Stromal cell of bone marrow (primary cell): ENCODE measurements around the gene RABEPK.
"Not testable (repeated sequence)": the region's sequence is repeated elsewhere in the genome, so short reads cannot be mapped to it uniquely, and the experiment has no call there.

Experiments used
- DNase-seq: peaks from one replicate; pipeline ENCODE4 v3.0.0-alpha.2; 2012; ENCODE audit warnings: low read depth

RABEPK gene

DNA sequence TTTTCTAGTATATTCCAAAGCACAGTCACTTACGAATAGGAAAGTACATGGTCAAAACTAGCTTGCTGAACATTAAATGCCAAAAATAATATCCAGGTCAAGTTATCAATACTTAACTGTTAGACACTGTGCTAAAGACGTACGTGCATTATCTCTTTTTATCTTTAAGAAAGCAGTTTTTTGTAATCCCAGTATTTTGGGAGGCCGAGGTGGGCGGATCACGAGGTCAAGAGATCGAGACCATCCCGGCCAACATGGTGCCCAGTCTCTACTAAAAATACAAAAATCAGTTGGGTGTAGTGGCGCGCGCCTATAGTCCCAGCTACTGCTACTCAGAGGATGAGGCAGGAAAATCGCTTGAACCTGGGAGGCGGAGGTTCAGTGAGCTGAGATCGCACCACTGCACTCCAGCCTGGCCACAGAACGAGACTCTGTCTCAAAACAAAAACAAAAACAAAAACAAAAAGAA is 43.5 kb downstream of the RABEPK start:
- DNase-seq: no peak

DNA sequence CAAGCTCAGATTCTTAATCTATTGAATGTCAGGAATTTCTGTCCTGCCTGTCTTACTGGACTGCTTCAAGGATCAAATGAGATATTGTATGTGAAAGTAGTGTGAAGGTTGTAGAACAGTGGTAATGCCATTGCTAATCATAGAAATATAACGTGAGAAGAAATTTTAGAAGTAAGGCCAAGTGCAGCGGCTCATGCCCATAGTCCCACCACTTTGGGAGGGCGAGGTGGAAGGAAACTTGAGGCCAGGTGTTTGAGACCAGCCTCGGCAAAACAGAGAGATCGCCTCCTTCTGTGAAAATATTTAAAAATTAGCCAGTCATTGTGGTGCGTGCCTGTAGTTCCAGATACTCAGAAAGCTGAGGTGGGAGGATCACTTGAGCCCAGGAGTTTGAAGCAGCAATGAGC is 45.9 kb downstream of the RABEPK start:
- DNase-seq: no peak

DNA sequence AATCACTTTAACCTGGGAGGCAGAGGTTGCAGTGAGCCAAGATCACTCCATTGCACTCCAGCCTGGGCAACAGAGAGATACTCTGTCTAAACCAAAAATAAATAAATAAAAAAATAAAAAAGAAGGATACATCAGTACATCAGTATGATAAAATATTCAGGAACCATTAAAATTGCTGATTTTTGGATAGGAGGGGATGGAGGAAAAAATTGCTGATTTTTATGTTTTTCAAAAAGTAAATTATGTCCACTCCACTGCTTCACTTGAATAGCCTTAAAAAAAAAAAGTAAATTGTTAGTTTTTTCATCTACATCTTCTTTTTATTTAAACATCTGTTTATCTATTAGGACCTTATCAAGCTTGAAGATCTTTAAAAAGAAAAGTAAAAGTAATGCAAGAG is 53.9 kb downstream of the RABEPK start:
- no peak for DNase-seq

DNA sequence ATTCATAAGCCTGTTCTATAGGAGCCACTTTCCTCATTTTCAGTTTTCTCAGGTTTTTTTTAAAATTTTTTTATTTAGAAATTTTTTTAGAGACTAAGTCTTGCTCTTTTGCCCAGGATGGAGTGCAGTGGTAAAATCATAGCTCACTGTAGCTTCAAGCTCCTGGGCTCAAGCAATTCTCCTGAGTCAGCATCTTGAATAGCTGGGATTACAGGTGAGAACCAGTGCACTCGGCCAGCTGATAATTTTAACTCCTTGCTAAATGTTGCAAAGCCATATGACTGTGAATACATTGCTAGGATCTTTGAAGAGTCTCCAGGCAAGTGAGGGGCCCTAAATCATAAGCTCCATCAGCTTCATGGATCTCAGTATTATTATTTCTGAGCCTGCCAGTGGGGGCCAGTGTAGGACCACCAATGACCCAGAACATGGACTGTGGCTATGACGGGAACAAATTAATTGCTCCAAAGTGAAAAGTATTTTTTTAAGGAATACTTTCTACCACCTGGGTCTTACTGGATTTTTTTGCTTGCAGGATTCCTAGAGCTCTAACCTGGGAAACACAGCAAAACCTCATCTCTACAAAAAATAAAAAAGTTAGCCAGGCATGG is 55.5 kb downstream of the RABEPK start:
- no peak for DNase-seq

DNA sequence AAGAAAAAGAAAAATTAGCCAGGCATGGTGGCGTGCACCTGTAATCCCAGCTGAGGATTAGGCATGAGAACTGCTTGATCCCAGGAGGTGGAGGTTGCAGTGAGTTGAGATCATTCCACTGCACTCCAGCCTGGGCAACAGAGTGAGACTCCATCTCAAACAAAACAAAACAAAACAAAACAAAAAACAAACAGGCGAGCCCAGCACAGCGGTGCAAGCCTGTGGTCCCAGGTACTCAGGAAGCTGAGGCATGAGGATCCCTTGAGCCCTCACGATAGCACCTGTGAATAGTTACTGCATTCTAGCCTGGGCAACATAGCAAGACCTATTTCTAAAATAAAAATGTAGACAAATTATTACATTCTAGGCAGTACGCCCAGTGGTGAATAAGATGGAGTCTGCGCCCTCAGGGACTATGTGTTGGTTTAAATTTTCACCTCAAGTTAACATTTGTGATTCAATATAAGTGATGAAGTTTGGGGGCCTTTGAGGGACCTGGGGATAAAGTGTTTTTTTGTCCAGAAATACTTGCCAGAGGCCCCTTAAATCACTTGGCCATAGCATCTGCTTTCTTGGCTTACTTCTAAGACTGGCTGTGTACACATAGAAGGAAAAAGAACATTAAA is 57.9 kb downstream of the RABEPK start:
- DNase-seq: no peak

DNA sequence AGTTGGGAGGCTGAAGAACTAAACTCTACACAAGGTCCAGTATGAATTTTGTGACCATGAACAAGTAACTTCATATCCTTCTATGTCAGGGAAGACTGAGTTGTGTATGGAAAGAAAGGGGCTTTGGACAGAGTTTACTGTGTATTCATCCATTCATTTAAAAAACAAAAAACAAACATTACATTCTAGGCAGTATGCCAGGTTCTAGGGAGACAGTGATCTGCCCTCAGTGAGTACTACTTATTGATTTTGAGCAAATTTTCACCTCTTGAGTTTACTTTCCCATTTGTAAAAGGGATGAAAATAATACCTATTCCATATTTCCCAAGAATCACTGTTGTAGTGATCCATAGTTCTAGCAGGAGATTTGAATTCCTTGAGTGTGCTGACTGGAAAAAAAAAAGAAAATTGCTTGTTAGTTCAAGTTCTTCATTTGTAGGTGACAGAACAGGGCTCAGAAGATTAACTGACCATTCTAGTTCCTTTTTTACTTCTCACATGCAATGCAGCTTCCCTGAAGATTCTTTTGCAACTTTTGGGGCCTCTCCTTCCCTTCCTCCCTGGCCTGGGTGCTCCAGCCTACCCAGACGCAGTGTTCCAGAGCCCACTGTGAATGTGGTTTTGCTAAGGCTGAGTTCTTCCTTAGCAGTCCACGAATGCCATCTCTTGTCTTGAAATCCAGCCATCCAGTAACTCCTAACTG is 58.6 kb downstream of the RABEPK start:
- DNase-seq: no peak

DNA sequence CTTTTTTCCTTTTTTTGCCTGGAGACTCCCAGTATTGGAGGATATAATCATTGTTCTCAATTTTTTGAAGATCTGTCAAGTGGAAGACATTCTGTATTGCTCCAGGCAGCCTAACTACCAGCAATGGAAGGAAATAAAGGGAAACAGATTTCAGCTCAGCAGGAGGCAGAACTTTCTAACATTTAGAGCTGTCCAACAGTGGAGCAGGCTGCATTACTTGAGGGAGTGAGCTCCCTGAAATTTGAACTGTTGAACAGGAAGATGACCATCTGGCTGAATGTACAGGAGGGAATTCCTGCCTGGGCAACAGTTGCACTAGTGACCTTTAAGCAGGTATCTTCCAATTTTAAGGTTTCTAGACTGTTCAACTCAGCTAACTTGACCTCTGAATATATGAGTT is 60.2 kb downstream of the RABEPK start:
- DNase-seq: no peak

DNA sequence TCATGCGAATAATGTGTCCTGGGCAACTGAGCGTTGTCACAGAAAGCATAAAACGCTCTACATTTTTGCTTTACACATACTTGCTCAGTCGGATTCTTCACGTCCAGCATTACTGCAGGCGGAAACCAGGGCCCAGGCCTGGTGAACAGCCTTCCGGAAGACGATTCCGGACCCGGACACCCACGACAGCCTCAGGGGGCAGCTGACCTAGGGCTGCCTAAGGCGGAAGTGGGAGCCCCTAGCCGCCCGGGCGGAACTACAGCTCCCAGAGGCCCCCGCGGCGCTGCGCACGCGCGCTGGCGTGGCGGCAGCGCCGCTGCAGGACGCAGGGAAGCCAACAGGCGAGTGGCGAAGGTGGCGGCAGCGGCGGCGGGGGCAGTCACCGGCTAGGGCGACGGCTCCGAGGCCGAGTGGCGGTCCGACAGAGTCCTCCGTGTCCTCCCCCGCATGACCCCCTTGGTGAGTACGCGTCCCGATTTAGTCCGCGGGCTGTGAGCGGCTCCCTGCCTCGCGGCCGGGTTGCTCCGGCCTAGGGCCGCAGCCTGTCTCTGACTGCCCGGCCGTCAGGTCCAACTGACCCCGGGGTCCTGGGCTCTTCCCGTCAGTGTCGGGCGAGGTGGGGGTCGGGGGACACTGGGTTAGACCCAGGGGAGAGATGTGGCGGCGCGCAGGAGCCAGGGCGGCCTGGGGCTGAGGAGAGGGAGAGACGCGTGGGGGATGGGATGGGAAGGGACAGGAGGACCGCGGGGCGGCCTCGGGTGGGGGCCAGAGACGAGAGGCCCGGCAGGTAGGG is 61.4 kb downstream of the RABEPK start, which contains the start of gene GAPVD1:
GAPVD1 (plus strand) TSS at position 326 of the 793 bp plus-strand sequence. CDS start 37,096 bp downstream, outside the sequence.
- peak; percentile 80 for DNase-seq

DNA sequence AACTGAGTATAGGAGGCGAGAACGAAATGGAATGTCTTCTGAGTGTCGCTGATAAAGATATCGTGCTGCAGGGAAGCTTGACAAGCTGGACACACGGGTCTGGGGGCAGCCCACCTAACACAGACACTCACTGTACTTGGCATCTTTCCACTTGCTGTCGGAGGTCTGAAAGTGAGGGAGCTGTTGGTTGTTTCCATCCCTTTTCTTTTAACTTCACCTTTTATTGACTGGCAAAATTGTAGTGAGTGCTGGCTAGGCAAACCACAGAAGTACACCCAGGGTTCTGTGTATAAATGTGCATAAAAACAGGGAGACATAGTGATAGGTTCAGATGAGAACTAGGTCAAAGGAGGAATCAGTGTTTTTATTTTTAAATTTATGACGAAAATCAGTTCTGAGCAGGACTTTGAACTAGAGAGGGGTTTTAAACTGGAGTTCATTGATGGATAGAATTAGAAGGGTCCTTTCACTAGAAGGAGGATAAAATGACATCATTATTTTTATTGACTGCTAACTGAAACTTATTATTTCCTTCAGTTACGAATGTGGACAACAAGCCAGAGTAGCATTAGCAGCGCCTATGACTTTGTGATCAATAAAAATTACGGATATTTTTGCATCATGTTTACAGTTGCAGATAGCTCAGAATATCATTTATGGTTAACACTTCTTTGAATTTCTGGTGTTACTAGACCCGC is 62.1 kb downstream of the RABEPK start:
- DNase-seq: no peak

DNA sequence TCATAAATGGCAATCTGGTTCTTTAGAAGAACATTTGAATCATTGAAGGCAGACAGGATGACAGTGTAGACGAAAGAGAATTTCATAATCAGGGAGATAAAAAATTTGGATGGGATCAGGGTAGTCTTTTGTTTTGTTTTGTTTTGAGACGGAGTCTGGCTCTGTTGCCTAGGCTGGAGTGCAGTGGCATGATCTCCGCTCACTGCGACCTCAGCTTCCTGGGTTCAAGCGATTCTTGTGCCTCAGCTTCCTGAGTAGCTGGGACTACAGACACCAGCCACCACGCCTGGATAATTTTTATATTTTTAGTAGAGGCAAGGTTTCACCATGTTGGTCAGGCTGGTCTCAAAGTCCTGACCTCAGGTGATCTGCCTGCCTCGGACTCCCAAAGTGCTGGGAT is 63.7 kb downstream of the RABEPK start:
- not testable (repeated sequence) for DNase-seq

DNA sequence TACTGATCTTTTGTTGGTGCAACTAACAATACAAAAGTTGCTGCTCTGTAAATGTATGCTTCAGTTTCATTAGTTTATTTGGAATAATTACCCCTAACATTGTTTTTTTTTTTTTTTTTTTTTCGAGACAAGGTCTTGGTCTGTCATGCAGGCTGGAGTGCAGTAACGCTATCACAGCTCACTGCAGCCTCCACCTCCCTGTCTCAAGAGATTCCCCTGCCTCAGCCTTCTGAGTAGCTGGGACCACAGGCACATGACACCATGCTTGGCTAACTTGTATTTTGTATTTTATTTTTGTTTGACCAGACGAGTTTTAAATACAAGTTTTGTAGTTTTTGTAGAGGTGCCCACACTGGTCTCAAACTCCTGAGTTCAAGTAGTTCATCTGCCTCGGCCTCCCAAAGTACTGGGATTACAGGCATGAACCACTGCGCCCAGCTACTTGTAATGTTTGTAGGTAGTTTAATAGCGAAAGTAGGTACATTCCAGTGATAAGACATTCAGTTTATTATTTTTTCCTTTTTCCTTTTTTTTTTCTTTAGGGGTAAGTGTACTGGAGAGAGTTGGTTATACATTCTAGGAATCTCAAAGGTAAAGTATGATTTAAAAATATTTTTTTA is 68.2 kb downstream of the RABEPK start:
- no peak for DNase-seq

DNA sequence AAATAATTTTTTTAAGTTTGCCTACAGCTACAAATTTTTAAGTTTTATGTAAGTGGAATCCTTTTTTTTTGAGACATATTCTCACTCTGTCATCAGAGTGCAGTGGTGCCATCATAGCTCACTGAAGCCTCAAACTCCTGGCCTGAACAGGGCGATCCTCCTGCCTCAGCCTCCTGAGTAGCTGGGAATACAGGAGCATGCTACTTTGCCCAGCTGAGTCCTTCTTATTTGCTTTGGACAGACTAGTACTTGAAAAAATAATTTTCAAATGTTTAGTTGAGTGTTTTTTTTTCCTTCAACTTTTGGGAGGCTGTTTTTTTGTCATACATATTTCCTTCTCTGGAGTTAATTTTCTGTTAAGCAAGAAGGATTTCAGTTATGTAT is 68.7 kb downstream of the RABEPK start:
- no peak for DNase-seq

DNA sequence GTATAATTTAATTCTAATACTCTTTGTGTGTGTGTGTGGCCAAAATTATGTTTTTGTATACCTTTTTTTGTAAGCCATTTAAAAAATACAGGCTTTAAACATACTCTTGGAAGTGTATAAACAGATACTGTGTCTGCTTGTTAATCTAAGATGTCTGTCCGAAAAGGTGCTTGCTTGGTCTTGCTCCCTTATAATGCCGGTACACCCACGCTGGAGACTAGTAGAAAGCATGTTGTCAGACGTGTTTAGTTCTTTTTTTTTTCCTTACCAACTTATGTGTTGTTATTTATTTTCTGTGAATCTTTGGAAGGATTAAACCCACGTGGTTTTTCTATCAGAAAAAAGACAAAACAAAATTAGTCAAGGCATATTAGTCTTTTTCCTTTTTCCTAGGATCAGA is 70.7 kb downstream of the RABEPK start:
- DNase-seq: no peak

DNA sequence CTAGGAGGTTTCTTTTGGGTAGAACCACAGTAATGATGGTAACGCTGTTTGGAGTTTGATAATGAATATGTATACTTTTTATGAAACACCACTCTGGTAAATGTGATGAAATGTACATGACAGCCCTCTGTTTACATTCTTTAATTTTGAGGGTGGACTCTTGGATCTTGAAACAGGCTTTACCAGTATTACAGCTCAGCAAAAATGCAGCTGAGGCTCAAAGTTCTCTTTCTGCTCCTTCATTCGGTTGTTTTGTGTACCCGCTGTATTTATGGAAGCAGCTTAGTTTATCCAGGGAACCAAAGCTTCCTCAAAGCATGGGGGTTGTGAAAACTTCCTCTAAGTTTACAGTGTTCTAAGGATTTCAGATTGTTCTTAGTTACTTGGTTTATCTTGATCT is 72.4 kb downstream of the RABEPK start:
- no peak for DNase-seq

DNA sequence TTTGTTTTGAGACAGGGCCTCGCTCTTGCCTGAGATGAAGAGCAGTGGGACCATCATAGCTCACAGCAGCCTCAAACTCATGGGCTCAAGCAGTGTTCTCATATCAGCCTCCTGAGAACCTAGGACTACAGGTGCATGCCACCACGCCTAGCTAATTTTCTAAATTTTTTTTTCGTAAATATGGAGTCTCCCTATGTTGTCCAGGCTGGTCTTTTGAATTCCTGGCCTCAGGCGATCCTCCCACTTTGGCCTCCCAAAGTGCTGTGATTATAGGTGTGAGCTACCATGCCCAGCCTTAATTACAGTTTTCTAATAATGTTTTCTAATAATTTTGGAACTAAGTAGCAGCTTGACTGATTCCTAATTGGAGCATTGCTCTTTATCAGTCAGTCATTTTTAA is 76.4 kb downstream of the RABEPK start:
- DNase-seq: no peak

DNA sequence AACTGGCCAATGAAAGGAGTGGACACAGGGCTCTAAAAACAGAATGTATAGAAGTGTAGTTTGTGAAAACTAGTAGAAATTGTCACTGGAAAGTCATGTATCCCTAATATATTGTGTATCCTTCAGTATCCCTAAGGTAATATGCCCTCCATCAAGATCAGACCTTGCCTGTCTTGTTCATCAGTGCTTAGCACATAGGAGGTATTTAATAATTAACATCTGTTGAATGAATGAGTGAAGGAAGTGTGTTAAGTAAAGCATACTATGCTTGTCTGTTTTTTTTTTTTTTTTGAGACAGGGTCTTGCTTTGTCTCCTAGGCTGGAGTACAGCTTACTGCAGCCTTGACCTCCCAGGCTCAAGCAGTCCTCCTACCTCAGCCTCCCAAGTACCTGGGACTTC is 77.1 kb downstream of the RABEPK start:
- DNase-seq: no peak

DNA sequence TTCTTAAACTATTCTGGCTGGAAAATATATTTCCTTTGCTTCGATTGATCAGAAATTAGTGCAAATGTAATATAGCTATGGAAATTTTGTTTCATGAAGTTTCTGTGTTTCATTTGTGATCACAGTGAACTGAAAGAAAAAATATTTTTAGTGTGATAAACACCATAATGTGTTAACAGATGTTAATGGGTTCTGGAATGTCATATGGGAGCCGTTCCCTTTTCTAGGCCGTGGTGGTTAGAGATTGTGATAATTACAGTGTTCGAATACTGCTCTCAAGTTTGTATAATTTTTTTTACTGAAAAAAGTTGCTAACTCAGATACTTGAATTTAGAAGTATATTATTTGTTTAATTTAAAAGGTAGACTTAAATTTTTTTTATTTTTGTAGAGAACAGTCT is 80.6 kb downstream of the RABEPK start:
- no peak for DNase-seq
